Hepatocyte (in vitro differentiated cells): ENCODE measurements around the gene FAF1. TPM values are rescaled to one million over a fixed set of nuclear protein-coding genes. Genes with fewer than 3 reads are reported as not detected.

Experiments used
- DNase-seq: peaks from one replicate; pipeline ENCODE4 v3.0.0-alpha.2; 2016; ENCODE audit warnings: low spot score
- H2AFZ ChIP-seq: fragments of 200-600 bp; sonication (generic); 2 replicates; pipeline ENCODE4 v1.6.0; 2016; ENCODE audit warnings: antibody characterized with exemption, mild to moderate bottlenecking
- H3K27ac ChIP-seq: fragments of 200-600 bp; sonication (generic); 2 replicates; pipeline ENCODE4 v1.5.1; 2016; ENCODE audit warnings: mild to moderate bottlenecking
- H3K27me3 ChIP-seq: fragments of 200-600 bp; sonication (generic); 2 replicates; pipeline ENCODE4 v1.6.1; 2016
- H3K36me3 ChIP-seq: fragments of 200-600 bp; sonication (generic); replicated peaks from 2 replicates; pipeline ENCODE4 v1.5.1; 2016; ENCODE audit warnings: low read depth; ENCODE audit not compliant: insufficient read depth
- H3K4me1 ChIP-seq: fragments of 200-600 bp; sonication (generic); 2 replicates; pipeline ENCODE4 v1.5.1; 2016; ENCODE audit warnings: mild to moderate bottlenecking, moderate library complexity; ENCODE audit not compliant: insufficient read depth
- H3K4me2 ChIP-seq: fragments of 200-600 bp; sonication (generic); 2 replicates; pipeline ENCODE4 v1.6.0; 2016
- H3K4me3 ChIP-seq: fragments of 200-600 bp; sonication (generic); 2 replicates; pipeline ENCODE4 v1.5.1; 2016; ENCODE audit warnings: mild to moderate bottlenecking
- H3K79me2 ChIP-seq: fragments of 200-600 bp; sonication (generic); 2 replicates; pipeline ENCODE4 v1.6.0; 2017; ENCODE audit warnings: mild to moderate bottlenecking
- H3K9me2 ChIP-seq: fragments of 200-600 bp; sonication (generic); replicated peaks from 2 replicates; pipeline ENCODE4 v1.6.0; 2017; ENCODE audit warnings: mild to moderate bottlenecking; ENCODE audit not compliant: insufficient read depth
- H3K9me3 ChIP-seq: fragments of 200-600 bp; sonication (generic); 2 replicates; pipeline ENCODE4 v1.5.1; 2016; ENCODE audit warnings: low read depth, mild to moderate bottlenecking
- H4K20me1 ChIP-seq: fragments of 200-600 bp; sonication (generic); 2 replicates; pipeline ENCODE4 v1.6.0; 2016; ENCODE audit warnings: mild to moderate bottlenecking; ENCODE audit not compliant: insufficient read depth, poor library complexity, severe bottlenecking
- EZH2 ChIP-seq: fragments of 200-600 bp; sonication (generic); IDR thresholded peaks from 2 replicates; pipeline ENCODE4 v1.6.1; 2016; ENCODE audit warnings: antibody characterized with exemption, mild to moderate bottlenecking, borderline replicate concordance
- EZH2phosphoT487 ChIP-seq: fragments of 200-600 bp; sonication (generic); IDR thresholded peaks from one replicate; pipeline ENCODE4 v1.6.1; 2018; ENCODE audit warnings: antibody characterized with exemption, mild to moderate bottlenecking, low read depth, moderate library complexity; ENCODE audit not compliant: unreplicated experiment, severe bottlenecking
- WGBS: methylation state at CpG from one replicate; pipeline ENCODE4 v1.1.6; 2016; ENCODE audit warnings: low lambda C conversion rate; ENCODE audit errors: missing lambda C conversion rate; 5-methylcytosine and 5-hydroxymethylcytosine counted together
- polyA plus RNA-seq: library from polyadenylated mRNA; unstranded; fragments of >200 nt; fragmentation: Nextera tagmentation; extraction: Ambion mirVana; gene quantifications from 2 replicates; pipeline ENCODE4 v1.2.1, GENCODE V29; 2016
- total RNA-seq: library from RNA; depleted of rRNA; stranded (reverse); fragments of >200 nt; gene quantifications from 2 replicates; pipeline ENCODE4 v1.2.3, GENCODE V29; 2014
- TF ChIP-seq, protein P1 (sequence below): fragments of 200-600 bp; sonication (generic); IDR thresholded peaks from 2 replicates; pipeline ENCODE4 v1.5.1; 2016; ENCODE audit warnings: antibody characterized with exemption, mild to moderate bottlenecking; ENCODE audit not compliant: poor library complexity

FAF1 gene
- total and polyA plus RNA-seq, 2 experiments from 2014 or later = 25.7 to 35.5 TPM

DNA sequence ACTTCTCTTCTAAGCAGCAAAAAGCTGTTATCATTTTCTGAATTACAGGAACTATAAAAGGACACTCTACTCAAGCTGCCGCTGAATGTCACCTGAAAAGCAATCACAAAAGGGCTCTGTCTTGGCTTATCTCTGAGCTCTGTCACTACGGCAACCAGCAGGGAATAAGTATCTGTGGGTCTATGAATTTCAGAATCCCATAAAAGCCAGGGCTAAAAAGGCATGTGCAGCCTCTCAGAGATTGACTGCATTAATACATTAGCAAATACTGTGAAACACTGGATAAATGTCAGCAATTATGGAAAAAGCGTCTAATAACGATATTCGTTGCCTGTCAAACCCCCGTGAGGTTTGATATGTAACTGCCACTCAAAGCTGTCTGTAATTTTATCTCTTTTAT is 326.6 kb downstream of the FAF1 start:
- peaks cover 4% of the 10 kb centered on the region for H3K4me1 ChIP-seq
- no peaks in the 10 kb centered on the region for H3K27me3 ChIP-seq
- no peaks in the 10 kb centered on the region for H3K36me3 ChIP-seq
- H2AFZ ChIP-seq = no peak overlapping the region
- H3K9me2 ChIP-seq = no peaks in the 10 kb centered on the region
- H3K4me2 ChIP-seq = peak overlapping the region; percentile 28
- WGBS = 34% methylated on average over 6 of the region's 6 CpGs
- H3K4me3 ChIP-seq = no peak overlapping the region
- no peaks in the 10 kb centered on the region for H4K20me1 ChIP-seq
- no peaks in the 10 kb centered on the region for H3K79me2 ChIP-seq
- peak; percentile 8 for DNase-seq
- H3K27ac ChIP-seq = no peak overlapping the region
- TF ChIP-seq, protein P1, sequence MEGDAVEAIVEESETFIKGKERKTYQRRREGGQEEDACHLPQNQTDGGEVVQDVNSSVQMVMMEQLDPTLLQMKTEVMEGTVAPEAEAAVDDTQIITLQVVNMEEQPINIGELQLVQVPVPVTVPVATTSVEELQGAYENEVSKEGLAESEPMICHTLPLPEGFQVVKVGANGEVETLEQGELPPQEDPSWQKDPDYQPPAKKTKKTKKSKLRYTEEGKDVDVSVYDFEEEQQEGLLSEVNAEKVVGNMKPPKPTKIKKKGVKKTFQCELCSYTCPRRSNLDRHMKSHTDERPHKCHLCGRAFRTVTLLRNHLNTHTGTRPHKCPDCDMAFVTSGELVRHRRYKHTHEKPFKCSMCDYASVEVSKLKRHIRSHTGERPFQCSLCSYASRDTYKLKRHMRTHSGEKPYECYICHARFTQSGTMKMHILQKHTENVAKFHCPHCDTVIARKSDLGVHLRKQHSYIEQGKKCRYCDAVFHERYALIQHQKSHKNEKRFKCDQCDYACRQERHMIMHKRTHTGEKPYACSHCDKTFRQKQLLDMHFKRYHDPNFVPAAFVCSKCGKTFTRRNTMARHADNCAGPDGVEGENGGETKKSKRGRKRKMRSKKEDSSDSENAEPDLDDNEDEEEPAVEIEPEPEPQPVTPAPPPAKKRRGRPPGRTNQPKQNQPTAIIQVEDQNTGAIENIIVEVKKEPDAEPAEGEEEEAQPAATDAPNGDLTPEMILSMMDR = no peak
- H3K9me3 ChIP-seq = no peaks in the 10 kb centered on the region

DNA sequence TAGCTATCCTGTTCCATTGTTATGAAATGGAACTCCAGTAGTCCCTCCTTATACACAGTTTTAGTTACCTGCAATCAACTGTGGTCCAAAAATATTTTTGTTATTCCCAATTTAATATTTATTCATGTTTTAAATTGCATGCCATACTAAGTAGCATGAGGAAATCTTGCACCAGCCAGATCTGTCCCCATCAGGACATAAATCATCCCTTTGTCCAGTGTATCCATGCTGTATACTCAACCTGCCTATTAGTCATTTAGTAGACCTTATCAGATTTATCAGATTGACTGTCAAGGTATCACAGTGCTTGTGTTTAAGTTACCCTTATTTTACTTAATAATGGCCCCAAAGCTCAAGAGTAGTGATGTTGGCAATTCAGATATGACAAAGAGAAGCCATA is 328.9 kb downstream of the FAF1 start:
- Histone ChIP-seq H2AFZ (no peak overlapping the region), H3K4me1 (peaks cover 4% of the 10 kb centered on the region), H3K36me3 (no peaks in the 10 kb centered on the region), H3K79me2 (no peaks in the 10 kb centered on the region), H4K20me1 (no peaks in the 10 kb centered on the region), H3K4me3 (no peak overlapping the region), H3K27ac (no peak overlapping the region), H3K9me2 (no peaks in the 10 kb centered on the region), H3K27me3 (no peaks in the 10 kb centered on the region), H3K4me2 (no peak overlapping the region), H3K9me3 (no peaks in the 10 kb centered on the region)
- TF ChIP-seq EZH2 = no peak
- no peak for TF ChIP-seq EZH2phosphoT487
- TF ChIP-seq, protein P1 = no peak
- DNase-seq = no peak

- Histone ChIP-seq H4K20me1 (no peaks in the 10 kb centered on the region), H3K27ac (no peak overlapping the region), H3K36me3 (no peaks in the 10 kb centered on the region), H3K4me3 (no peak overlapping the region), H2AFZ (no peak overlapping the region), H3K79me2 (no peaks in the 10 kb centered on the region), H3K4me2 (no peak overlapping the region), H3K9me2 (no peaks in the 10 kb centered on the region), H3K27me3 (no peaks in the 10 kb centered on the region), H3K9me3 (no peaks in the 10 kb centered on the region), H3K4me1 (no peaks in the 10 kb centered on the region)
- 93% methylated on average over 2 of the region's 2 CpGs for WGBS
- TF ChIP-seq, protein P1 = no peak
- TF ChIP-seq EZH2phosphoT487 (no peak), EZH2 (no peak)
- DNase-seq = no peak
Observed at GRCh38 chr1:50622259-50622658, 337.8 kb downstream of the FAF1 start.

- Histone ChIP-seq H3K9me2 (no peaks in the 10 kb centered on the region), H3K79me2 (no peaks in the 10 kb centered on the region), H3K9me3 (no peaks in the 10 kb centered on the region), H3K36me3 (no peaks in the 10 kb centered on the region), H3K27me3 (no peaks in the 10 kb centered on the region), H3K4me1 (no peaks in the 10 kb centered on the region), H3K27ac (peak overlapping the region; percentile 49), H4K20me1 (no peaks in the 10 kb centered on the region), H3K4me3 (no peak overlapping the region), H2AFZ (no peak overlapping the region), H3K4me2 (no peak overlapping the region)
- 76% methylated on average over 6 of the region's 6 CpGs for WGBS
- TF ChIP-seq, protein P1 = peak; percentile 45
- TF ChIP-seq EZH2 (no peak), EZH2phosphoT487 (no peak)
- peak; percentile 40 for DNase-seq
Observed at GRCh38 chr1:50620680-50621329, 339.3 kb downstream of the FAF1 start.
